GM20000 (cell line): ENCODE results near the gene KCNQ1.
A peak's percentile ranks its signal among the peaks of the same experiment; 100 is the strongest.

Experiments
- DNase-seq: peaks from one replicate; pipeline ENCODE4 v3.0.0; 2012; ENCODE audit warnings: low spot score
- CTCF ChIP-seq: IDR thresholded peaks from 2 replicates; pipeline ENCODE4 v1.5.1; 2012; ENCODE audit warnings: mild to moderate bottlenecking, control low read depth; ENCODE audit errors: extremely low read depth, missing control alignments

Gene KCNQ1

GRCh38 chr11:2399488-2400068, 45.2 kb upstream of the KCNQ1 start:
- DNase-seq = no peak
- no peak for TF ChIP-seq CTCF

GRCh38 chr11:2400069-2400761, 44.6 kb upstream of the KCNQ1 start, which contains the start of gene TSSC4:
Gene TSSC4, plus strand, starts transcription at chr11:2400750. Its CDS starts 1,884 bp downstream, at chr11:2402634.
- DNase-seq = peak; percentile 99
- TF ChIP-seq CTCF = peak; percentile 97

GRCh38 chr11:2400762-2401435, 43.9 kb upstream of the KCNQ1 start:
- TF ChIP-seq CTCF = no peak
- DNase-seq = no peak

GRCh38 chr11:2401436-2401984, 43.3 kb upstream of the KCNQ1 start:
- no peak for DNase-seq
- no peak for TF ChIP-seq CTCF

- no peak for TF ChIP-seq CTCF
- DNase-seq = no peak
These were observed 42.7 kb upstream of the KCNQ1 start for GRCh38 chr11:2402106-2402505.

GRCh38 chr11:2402890-2403645, 41.7 kb upstream of the KCNQ1 start:
- DNase-seq = no peak
- no peak for TF ChIP-seq CTCF
